ENCODE measurements around the gene PDPK1.
A peak's percentile ranks its signal among the peaks of the same experiment; 100 is the strongest.
"Not testable (repeated sequence)": the region's sequence is repeated elsewhere in the genome, so short reads cannot be mapped to it uniquely, and the experiment has no call there.

Gene PDPK1

DNA sequence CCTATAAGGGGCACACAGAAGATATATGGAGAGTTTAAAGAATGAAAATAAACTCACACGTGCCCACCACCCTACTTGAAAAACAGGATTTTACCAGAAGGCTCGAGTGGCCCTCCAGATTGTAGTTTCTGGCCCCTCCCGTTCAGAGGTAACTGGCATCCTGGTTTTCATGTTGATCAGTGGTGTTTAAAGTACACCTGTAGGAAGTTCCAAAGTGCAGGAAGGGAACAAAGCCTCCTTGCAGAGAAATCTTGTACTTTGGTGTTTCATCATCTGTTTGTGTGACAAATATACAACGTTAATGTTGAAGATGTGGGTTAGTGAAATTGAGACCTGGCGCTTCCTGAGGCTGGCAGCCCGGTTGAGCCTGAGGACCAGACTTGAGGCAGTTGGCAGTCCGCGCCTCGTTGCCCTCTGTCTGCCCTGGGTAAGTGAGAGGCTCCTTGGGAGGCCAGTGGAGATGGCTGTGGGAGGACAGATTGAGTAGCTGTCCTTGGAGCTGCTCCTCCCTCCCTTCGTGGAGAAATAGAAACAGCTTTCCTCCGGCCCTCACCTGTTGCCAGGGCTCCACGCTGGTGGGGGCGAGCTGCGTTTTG lies 12.6 kb downstream of the PDPK1 start:
- not testable (repeated sequence) for FAIRE-seq

DNA sequence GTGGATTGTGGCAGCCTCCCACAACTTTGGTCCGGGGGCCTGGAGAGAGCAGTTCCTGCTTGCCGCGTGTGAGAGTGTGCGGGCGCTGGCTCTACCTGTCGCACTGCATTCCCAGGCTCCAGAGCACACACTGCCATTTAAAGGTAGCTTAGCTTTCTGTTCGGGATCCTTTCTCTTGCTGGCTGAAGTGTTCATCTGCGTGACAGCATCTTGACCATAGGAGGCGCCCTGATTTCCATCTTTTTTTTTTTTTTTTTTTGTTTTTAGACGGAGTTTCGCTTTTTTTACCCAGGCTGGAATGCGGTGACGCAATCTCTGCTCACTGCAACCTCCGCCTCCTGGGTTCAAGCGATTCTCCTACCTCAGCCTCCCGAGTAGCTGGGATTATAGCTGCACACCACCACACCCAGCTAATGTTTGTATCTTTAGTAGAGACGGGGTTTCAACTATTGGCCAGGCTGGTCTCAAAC lies 13.6 kb downstream of the PDPK1 start:
- not testable (repeated sequence) for FAIRE-seq

DNA sequence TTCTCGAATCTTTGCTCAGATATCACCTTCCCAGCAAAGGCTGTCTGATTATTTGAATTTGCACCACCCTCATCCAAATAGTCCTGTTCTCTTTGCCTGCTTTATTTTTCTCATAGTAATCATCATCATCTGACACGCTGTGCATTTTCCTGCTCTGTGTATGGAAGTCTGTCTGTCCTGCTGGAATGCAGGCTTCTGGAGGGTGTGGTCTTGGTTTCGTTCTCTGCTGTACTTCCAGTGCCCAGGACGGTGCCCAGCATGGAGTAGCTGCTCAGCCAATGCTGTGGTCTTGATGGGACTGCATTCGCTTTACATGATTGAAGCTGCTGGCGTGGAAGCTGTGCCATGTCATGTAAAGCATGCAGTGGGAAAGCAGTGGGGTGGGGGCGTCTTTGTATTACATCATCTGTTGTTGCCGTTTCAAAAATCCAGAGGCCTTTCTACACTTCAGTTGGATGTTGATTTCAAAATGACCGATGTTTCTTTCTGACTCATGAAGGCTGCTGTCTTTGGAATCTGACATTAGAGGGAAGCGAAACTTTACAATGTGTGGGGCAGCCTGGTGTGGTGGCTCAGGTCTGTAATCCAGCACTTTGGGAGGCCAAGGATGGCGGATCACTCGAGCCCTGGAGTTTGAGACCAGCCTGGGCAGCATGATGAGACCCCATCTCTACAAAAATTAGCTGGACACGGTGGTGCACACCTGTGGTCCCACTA lies 17.0 kb downstream of the PDPK1 start:
- FAIRE-seq: not testable (repeated sequence)

DNA sequence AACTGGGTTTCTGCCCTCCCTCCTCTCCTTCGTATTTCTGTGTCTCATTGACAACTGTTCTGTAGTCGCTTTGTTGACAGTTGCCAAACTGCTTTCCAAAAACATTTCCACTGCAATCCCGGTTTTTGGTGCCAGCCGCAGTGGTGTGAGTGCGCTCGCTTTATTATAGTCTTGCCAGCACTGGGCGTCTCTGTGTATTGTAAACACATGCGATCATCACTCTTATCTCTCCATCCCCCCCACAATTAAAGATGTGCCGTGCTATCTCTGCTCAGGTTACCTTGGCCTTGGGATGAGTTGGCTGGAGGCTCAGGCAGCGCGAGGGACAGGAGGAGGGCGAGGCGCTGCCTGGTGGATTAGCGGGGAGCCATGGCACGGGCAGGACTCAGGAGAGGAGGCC lies 19.3 kb downstream of the PDPK1 start:
- not testable (repeated sequence) for FAIRE-seq

DNA sequence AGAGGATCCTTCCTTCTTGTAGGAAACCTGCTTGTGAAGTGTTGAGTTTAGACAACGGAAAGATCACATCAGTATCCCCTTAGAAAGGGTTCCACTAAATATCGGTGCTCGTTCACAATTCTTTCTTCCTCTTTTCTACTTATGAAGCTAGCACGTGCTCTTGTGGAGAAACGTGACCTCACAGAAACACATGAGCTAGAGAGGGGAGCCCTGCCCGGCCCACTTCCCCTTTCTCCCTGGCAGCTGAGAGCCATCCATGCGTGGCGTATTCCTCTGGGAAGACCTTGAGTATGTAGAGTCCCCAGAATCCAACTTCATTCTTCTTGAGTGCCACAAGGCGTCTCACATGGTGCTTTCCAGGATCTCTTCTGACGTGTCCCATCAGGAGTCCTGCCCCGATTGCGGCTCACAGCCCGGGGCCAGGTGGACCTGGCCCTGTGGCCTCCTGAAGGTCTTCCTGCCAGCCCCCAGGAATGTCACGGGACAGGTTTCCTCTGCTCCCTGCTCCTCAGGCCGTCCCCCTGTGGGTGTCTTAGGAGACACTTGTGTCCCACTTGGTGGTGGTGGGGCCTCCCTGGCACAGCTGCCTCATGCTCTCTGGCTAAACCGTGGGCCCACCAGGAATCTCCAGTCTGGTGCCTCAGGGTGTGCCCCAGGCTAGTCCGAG lies 22.4 kb downstream of the PDPK1 start:
- FAIRE-seq: not testable (repeated sequence)

DNA sequence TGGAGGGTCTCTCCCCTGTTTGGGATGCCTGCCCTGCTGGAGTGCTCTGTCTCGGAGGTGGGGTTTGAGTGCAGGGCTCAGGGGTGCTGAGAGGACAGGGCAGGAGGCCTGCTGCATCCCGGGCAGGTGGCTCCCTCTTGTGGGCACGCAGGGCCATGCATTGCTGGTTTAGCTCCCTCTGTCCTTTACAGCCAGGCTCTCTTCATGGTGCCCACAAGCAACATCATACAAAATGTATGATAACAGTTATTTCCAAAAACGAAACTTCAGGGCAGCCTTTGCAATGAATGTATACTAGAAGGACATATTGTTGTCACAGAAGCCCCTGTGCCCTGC lies 22.9 kb downstream of the PDPK1 start:
- peak; percentile 53 for FAIRE-seq

DNA sequence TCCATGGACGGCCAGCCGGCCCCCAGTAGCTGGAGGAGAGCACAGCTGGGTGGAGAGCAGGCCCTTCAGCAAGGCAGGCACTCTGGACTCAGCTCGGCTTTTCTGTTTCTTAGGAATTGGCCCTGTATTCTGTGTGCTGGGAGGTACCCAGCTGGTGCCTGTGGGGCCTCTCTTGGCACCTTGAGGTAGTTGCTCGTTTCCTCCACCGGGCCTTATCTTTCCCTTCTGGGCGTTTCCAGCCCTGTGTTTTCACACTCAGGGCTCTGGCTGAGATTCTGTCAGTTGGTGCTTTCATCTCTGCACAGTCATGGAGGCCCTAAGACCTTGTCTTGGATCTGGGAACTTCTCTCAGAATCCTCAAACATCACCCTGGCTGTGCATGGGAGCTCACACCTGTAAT lies 29.7 kb downstream of the PDPK1 start:
- not testable (repeated sequence) for FAIRE-seq

DNA sequence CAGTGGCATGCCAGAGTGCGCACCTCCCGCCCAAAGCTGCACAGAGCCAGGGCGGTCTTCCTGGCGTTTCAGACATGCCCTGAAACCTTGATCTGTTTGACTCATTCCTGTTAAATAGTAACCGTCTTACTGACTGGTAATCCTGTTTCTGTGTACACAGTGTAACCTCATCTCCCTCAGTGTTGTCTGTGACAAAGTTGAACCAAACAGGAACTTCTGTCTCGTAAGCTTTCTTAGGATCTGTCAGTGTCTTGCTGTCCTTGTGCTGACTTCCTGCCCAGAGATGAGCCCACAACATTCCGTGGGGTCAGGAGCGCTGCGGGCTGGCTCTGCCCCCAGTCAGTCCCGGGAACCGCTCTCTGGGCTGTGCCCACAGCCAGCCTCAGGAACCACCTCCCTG lies 30.8 kb downstream of the PDPK1 start:
- not testable (repeated sequence) for FAIRE-seq

DNA sequence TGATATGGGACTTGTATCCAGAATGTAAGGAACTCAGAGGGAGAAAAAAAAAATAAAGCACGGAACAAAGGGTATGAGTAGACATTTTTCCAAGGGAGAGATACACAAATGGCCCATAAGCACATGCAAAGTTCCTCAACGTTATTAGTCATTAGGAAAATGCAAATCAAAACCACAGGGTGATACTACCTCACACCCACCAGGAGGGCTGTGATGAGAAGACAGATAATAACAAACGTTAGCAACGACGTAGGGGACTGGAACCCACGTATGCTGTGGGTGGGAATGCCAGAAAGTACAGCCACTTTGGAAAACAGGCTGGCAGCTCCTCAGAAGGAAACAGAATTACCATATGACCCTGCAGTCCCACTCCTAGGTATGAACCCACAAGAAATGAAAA lies 34.9 kb downstream of the PDPK1 start:
- not testable (repeated sequence) for FAIRE-seq

DNA sequence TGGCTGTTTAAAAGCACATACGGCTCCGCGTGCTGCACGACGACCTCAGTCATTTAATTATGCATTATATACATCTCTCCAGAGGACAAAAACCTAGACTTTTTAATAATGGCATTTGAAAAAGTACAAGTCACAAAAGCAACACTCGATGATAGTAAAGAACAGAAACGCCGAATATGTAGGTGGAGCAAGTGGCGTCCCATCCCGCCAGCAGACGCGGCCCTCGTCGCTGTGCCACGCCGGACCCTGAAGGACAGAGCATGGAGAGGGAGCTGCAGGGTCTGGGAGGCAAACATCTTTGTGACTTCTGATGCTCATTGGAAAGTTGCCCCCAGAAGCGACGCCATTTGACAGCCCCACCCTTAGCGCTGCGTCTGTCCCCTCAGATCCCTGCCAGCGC lies 38.0 kb downstream of the PDPK1 start:
- not testable (repeated sequence) for FAIRE-seq

DNA sequence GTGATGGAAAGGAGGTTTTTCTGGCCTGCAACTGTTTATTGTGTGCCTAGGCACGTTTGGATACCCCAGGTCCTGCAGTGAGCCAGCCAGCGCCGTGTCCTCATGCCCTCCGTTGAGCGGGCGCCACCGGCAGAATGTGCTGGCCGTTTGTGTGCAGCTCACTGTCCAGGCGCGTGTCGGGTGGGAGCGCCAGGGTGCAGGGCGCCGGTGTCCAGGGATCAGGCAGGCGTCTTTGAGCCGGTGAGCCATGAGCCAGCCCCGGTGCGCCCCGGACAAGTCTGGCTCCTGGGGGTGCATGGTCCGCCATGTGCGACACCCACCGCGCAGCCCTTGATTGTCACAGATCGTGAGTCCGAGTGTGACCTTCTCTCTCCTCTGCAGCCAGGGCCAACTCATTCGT lies 39.2 kb downstream of the PDPK1 start:
- FAIRE-seq: not testable (repeated sequence)

DNA sequence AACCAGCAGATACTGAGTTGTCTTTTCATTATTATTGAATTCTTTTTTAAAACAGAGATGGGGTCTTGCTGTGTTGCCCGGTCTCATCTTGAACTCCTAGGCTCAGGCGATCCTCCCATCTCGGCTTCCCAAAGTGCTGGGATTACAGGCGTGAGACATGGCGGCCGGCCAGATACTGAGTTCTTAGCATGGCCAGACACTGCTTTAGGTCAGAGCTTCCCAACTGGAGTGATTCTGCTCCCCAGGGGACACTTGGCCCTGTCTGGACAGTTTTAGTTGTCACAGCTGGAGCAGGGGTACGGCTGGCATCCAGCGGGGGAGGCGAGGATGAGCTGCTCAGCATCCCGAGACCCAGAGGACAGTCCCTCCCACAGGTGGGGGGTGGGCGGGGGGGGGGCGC lies 41.1 kb downstream of the PDPK1 start:
- not testable (repeated sequence) for FAIRE-seq

DNA sequence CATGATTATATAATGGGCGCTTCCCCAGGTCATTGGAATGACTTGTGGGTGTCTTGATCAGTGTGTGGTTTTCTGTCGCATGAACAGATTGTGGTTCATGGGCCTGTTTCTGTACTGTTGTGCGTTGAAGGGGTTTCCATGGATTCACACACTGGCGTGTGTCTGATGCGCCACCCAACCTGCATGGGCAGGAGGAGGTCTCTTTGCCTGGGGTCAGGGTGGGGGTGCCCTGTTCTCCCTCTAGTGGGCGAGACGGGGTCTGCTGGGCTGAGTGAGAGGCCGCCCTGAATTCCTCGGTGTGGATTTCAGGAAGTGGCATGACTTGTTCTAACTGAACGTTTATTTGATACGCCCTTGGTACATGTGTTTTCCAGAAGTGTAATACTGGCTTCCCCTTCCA lies 42.3 kb downstream of the PDPK1 start:
- not testable (repeated sequence) for FAIRE-seq

DNA sequence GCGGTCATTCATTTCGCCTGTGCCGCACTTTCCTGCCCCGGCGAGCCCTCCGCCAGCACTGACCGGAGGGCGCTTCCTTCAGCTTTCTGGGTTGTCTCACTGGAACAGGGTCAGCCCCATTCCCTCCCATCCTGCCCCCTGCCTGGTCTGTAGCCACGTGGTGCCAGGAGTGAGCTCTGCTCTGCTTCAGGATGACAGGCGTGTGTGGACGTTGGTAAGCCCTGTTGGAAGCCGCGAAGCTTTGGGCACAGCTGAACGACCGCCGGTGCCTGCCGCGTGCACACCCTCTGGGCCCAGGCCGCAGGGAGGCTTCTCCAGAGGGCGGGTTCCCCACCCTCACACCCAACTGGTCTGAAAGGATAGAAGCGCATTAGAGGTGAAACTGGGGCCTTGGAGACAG lies 43.0 kb downstream of the PDPK1 start:
- FAIRE-seq: not testable (repeated sequence)

DNA sequence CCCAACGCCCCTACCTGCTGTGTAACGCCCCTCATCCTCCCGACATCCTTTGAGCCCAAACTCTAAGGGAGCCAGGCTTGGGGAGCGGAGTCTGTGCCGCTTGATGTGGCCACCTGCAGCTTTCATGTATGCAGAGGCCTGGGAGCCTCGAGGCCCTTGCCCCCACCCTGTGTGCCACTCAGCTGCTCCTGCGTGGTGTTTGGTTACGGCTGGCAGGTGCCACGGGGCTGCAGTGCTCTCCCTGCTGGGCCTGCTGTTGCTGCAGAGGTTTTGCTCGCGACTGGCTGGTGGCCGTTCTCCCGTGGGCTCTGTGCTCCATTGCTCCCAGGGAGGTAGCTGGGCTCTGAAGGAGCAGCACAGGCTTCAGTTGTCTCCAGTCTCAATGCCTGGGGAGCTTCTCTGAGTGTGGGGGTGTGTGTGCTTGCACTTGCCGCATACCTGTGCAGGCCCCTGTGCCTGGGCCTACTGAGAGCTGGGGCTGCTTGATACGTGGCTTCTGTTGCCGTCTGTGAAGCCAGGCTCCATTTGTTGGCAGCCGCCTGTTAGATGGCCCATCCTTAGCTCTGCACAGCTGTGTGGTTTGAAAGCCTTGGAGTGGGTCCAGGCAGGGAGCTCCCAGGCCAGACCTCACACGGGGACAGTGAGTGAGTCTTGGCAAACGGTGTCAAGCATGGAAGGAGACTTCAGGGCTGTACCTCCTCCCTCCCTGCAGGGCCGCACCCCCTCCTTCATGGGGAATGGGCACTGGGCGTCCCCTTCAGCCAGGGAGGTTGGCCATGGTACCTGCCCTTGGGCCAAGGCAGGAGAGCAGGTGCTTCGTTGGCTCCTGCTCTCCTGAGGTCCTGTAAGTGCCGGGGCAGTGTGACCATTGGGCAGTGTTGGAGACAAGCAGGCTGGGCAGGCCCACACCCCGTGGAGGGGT lies 47.2 kb downstream of the PDPK1 start:
- FAIRE-seq: no peak

DNA sequence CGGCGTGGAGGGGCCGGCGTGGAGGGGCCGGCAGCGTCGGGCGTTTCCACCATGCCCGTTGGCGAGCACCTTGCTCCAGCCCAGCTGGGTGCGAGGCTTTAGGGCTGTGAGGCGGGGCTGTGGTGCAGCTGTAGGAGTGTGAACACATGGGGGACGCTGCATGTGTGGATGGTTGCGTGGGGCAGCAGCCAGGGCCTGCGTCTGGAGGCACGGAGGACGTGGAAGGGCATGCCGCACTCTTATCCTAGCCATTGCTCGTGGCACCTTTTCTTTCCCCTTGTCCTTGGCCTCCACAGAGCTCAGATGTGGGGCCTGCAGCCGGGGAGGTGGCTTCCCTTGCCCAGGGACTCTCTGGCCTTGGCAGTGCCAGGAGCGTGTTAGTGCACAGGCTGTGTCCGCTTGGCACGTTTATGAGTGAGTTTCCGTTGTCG lies 47.8 kb downstream of the PDPK1 start:
- no peak for FAIRE-seq

DNA sequence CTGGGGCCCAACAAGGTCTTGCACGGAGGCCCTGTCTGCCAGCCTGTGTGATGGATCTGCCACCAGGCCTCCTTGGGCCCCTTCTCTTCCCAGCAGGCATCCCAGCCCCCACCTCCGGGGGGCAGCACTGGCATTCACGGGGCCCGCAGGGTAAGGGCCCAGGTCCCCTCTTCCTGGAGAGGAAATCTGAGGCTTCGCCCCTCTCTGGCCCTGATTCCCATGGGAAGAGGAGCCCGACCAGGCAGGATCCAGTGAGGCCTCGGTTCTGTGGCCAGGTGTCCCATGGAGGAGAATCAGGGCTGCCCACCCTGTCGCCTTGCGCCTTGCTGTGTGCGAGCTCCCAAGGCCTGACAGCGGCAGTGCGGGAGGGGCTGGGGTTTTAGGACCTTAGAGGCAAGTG lies 48.4 kb downstream of the PDPK1 start:
- no peak for FAIRE-seq

DNA sequence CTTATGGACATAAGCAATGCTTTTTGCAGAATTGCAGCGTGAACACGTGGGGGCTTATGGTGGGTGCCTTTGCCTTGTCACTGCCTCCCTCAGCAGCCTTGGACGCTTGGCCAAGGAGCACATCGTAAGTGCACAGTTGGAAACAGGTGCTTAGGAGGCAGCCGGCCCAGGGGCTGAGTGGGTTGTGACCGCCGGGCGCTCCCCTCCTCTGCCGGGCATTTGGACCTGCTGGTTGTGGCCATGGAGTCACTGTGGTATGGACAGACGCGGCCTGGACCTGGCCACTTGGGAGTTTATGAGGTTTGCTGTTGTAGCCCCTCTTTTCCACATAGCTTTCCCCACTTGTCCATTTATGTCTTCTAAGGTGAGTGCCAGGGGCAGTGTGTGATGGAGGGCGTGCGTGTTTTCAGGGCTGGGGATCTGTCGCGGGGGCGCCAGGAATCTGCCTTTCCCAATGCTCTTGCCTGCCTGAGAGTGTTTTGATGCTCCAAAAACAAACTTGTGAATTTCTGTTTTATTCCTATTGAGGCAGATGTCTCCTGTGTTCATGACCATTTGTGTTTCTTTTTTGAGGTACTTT lies 49.2 kb downstream of the PDPK1 start:
- FAIRE-seq: no peak

DNA sequence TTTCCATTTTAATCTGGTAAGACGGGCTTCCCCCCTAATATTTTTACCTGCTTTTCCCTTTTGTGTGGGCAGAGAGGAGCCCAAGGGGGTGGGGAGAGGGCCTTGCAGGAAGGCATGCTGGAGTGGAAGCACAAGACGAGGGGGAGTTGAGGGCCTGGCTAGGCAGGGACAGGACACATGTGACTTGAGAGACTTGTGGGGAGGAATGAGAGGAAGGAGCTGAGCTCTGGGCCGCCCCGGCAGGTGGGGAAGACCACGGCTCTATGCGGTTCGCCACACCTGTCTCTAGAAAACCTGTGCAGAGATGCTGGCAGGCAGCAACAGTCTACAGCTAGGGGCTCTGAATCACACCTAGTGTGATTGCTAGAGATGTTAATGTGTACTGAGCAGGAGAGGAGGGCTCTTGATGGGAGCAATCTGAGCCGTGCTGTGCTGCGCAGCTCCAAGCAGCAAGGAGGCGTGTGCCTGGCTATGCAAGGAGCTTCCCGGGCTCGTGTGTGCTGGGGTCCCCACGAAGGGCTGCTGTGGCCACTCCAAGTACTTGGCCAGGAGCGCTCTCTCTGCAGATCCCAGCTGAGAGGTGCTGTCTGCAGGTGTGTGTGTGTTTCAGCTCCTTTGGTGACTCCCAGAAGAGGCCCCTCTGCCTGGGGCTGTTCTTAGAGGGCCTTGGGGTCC lies 50.2 kb downstream of the PDPK1 start:
- FAIRE-seq: no peak

DNA sequence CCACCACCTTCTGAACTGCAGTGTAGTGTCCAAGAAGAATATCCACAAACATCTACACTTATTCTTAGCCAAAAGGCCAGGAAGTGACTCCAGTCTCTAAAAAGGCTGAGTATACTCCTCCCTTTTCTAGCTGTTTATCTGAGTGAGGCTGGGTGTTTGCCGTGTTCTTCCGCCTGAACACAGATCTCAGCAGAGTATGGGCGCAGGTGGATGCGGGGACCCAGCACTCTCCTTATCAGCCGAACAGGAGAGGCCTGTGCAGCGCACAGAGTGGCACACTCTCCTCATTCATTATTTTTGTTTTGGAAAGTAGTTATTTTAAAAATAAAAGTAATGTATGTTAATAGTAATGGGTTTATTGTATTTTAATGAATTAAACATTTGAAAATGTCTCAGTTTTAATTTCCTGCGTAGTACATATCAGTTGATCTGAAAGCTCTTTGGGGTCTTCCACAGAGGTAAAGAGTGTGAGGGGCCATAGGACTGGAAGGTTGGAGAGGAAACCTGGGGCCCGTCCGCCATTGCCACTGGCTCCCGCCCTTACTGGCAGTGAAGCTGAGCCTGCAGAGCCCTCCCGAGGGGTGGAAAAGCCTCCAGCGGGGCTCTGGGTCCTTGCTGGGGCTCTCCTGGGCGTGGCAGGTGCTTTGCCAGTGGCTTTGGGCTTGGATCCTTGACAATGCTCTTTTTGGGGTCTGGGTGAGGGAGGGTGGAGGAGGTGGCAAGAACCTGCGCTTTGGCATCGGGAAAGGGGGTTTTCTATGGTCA lies 53.8 kb downstream of the PDPK1 start:
- no peak for FAIRE-seq

DNA sequence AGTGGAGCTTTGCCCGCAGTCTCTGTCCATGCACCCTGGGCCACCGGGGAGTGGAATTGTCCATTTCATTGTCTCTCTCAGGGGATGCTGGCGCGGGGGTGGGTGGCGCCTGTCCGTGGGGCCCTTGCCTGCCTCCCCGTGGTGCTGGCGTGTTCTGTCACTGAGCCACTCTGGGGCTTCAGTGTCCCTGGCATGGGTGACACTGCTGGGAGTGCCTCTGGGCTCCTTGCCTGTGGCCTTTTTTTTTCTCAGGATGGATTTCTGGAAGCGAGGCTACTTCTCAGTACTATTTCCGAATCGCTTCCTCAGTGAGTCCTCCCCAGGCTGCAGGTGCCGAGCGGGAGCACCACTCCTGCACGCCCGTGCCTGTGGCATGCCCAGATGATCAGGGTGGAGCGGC lies 55.0 kb downstream of the PDPK1 start:
- no peak for FAIRE-seq

All from G401.6 (cell line).